ENCODE data around the gene FAM163A.
"Not testable (repeated sequence)": the region's sequence is repeated elsewhere in the genome, so short reads cannot be mapped to it uniquely, and the experiment has no call there.

FAM163A gene

DNA sequence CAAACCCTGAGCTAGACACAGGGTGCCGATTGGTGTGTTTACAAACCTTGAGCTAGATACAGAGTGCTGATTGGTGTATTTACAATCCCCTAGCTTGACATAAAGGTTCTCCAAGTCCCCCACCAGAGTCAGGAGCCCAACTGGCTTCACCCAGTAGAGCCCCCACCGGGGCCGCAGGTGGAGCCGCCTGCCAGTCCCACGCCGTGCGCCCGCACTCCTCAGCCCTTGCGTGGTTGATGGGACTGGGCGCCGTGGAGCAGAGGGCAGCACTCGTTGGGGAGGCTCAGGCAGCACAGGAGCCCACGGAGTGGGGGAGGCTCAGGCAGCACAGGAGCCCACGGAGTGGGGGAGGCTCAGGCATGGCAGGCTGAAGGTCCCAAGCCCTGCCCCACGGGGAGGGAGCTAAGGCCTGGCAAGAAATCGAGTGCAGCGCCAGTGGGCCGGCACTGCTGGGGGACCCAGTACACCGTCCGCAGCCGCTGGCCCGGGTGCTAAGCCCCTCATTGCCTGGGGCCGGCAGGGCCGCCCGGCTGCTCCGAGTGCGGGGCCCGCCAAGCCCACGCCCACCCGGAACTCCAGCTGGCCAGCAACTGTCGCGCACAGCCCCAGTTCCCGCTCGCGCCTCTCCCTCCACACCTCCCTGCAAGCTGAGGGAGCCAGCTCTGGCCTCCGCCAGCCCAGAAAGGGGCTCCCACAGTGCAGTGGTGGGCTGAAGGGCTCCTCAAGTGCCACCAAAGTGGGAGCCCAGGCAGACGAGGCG lies 93.8 kb downstream of the FAM163A start:
- DNase-seq (ENCODE audit: low read depth in 4 of 4, low spot score in 1 of 4), result not testable (repeated sequence)

- DNase-seq (ENCODE audit: low read depth in 4 of 4, low spot score in 1 of 4), result no peak
These were observed 97.0 kb downstream of the FAM163A start for GRCh38 chr1:179840107-179840506.

DNA sequence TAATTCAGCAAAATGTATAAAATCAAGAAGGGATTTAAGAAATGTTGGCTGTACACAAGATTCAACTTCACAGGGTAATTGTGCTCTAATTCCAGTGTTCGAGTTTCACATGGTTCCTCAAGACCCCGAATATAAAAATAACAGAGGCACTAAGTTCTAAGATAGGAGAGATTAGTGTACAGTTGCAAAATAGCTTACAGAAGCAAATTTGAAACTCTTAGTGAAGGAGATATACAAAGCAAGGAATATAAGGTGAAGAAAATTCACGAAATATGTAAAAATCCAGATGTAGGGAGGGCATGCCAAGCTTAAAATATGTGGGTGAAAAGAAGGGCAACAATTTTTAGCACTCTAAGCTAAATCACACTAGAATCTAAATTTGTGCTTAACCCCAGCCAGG lies 105.1 kb downstream of the FAM163A start:
- DNase-seq (ENCODE audit: low read depth in 4 of 4, low spot score in 1 of 4), result no peak

GRCh38 chr1:179853102-179853501 lies 110.0 kb downstream of the FAM163A start:
- DNase-seq (ENCODE audit: low read depth in 4 of 4, low spot score in 1 of 4), result no peak

GRCh38 chr1:179855831-179856230 lies 112.7 kb downstream of the FAM163A start:
- DNase-seq (ENCODE audit: low read depth in 4 of 4, low spot score in 1 of 4), result not testable (repeated sequence)

- DNase-seq (ENCODE audit: low read depth in 4 of 4, low spot score in 1 of 4), result no peak
These were observed 113.2 kb downstream of the FAM163A start for GRCh38 chr1:179856296-179856695.

DNA sequence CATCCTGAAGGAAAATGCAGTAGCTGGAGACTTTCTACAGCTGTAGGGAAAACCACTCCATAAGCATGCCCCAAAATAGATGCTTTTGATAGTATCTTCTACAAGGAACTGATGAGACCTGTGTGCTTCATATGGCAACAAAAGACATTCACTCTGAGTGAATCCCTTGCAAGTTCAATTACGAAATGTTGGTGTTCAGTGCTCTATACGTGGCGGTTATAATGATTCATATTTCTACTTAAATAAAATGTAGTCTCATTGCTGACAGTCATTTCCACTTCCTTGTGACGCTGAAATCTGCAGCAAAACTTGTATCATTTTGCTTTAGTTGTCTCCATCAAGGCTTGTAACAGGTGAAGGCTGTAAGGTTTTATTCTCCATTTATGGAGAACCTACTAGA lies 113.9 kb downstream of the FAM163A start:
- DNase-seq (ENCODE audit: low read depth in 4 of 4, low spot score in 1 of 4), result no peak

- no peak for DNase-seq (ENCODE audit: low read depth in 4 of 4, low spot score in 1 of 4)
These were observed 117.6 kb downstream of the FAM163A start for GRCh38 chr1:179860652-179861051.

GRCh38 chr1:179865377-179865776 lies 122.3 kb downstream of the FAM163A start:
- no peak for DNase-seq (ENCODE audit: low read depth in 4 of 4, low spot score in 1 of 4)

Data from stimulated activated CD4-positive, alpha-beta T cell treated with anti-CD3 and anti-CD28 coated beads, Interleukin-1b, Interleukin-23, amount 100 ng/mL, for 24 hours (primary cell).